NCI-H2081 (cell line): Measurements from ENCODE around the gene ZNF77.
"Not testable (repeated sequence)": the region's sequence is repeated elsewhere in the genome, so short reads cannot be mapped to it uniquely, and the experiment has no call there.

ENCODE experiments used
- DNase-seq, 2 experiments: peaks; one replicate each; lab custom pipeline; 2025; lab: John Stamatoyannopoulos, UW

ZNF77 gene

DNA sequence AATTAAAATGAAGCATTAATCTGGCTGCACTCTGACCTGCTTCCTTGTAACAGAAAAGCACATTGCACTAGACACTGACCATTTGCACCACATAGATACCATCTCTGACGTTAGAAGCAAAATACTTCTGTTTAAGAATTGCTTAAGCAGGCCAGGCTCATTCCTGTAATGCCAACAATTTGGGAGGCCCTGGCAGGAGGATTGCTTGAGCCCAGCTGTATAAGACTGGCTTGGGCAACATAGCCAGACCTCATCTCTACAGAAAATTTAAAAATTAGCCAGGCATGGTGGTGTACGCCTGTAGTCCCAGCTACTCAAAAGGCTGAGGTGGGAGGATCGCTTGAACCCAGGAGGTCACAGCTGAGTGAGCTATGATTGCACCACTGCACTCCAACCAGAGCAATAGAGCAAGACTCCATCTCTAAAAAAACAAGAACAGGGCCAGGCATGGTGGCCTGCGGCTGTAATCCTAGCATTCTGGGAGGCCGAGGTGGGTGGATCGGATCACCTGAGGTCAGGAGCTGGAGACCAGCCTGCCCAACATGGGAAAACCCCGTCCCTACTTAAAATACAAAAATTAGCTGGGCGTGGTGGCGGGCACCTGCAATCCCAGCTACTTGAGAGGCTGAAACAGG is 25.5 kb upstream of the ZNF77 start:
- DNase-seq: no peak

DNA sequence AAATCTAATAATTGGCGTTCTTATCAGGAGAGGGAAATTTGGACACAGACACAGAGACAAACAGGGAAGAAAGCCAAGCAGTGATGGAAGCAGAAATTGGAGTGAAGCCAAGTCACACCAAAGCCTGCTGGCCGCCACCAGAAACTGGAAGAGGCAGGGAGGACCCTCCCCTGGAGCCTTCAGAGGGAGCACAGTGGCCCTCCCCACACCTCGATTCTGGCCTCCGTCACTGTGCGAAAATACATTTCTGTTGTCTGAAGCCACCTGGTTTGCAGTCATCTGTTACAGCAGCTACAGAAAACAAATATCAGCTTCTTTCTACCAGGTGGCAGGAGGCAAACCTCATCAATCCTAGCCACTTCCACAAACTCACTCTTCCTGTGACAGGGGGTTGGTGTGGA is 24.3 kb upstream of the ZNF77 start:
- DNase-seq: peak; percentile 92 to 97

DNA sequence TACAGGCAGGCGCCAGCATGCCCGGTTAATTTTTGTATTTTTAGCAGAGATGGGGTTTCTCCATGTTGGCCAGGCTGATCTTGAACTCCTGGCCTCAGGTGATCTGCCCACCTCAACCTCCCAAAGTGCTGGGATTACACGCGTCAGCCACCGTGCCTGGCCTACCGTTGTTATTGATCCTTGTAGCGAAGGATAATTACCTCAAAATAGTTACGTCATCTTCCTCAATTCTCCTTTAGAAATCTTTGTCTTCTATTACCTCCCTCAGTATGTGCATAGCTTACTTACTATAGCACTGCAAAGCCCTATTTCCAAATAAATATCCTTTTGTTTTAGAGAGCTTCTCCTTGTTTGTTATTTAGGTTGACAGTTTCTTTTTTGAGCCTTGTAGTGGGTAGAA is 23.2 kb upstream of the ZNF77 start:
- DNase-seq: no peak

DNA sequence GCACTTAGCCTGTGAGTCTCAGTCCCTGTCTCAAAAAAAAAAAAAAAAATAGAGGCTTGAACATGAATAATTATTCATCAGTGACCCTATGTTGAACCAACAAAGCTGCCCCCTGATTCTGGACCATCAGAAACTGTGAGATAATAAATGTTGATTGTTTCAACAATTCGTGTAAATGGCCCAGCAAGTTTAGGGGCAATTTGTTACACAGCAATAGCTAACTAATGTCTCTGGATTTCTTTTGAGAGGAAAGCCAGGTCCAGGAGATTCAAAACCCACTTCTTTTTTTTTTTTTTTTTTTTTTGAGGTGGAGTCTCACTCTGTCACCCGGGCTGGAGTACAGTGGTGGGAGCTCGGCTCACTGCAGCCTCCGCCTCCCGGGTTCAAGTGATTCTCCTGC is 20.1 kb upstream of the ZNF77 start:
- no peak for DNase-seq

DNA sequence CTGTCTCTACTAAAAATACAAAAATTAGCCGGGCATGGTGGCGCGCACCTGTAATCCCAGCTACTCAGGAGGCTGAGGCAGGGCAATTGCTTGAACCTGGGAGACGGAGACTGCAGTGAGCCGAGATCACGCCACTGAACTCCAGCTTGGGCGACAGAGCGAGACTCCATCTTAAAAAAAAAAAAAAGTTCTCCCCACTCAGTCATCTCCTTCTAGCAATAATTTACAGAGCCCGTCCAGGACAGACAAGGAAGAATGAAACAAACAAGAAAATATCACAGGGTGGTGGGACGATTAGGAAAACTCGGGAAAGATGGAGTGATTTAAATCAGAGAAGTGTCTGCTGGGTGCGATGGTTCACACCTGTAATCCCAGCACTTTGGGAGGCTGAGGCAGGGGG is 18.9 kb upstream of the ZNF77 start:
- not testable (repeated sequence) for DNase-seq

DNA sequence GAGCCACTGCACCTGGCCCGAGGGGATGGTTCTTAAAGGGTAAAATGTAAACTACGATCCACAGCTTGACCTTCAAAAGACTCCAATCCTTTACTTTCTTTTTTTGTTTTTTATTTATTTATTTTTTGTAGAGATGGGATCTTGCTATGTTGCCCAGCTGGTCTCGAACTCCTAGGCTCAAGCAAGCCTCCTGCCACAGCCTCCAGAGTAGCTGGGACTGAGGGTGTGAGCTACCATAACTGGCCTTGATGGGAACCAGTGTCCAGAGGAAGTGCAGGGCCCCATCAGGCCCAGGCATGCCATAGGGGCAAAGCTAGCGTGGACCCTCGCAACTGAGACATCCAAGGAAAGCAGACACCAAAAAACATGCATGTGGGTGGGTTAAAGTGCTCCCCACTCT is 18.4 kb upstream of the ZNF77 start:
- no peak for DNase-seq

DNA sequence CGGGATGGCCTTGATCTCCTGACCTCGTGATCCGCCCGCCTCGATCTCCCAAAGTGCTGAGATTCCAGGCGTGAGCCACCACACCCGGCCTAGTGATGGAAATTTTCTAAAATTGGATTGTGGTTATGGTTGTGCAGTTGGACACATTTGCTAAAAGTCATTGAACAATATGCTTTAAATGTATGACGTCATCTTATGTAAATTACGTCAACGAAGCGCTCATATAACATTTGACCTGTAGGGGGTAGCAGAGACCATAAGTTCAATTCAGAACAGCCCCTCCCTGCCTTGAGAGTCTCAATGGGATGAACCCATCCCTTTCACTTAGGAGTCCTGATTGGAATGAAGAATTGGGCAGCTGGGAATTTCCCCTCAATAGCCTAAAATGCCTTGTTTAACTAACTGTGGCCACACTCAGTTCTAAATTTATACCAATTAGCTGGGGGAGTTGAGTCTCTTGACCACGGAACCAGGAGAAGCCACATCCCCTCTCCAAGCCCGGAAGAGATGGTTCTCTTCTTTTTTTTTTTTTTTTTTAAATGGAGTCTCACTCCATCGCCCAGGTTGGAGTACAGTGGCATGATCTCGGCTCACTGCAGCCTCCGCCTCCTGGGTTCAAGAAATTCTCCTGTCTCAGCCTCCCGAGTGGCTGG is 17.4 kb upstream of the ZNF77 start:
- peak; percentile 77 to 80 for DNase-seq

DNA sequence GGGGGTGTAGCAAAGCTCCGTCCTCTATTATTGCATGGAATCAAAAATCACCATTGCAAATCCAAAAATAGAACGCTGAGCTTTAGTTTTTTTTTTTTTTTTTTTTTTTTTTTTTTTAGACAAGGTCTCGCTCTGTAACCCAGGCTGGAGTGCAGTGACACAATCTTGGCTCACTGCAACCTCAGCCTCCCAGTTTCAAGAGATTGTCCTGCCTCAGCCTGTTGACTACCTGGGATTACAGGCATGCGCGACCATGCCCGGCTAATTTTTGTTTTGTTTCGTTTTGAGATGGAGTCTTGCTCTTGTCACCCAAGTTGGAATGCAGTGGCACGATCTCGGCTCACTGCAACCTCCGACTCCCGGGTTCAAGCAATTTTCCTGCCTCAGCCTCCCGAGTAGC is 15.3 kb upstream of the ZNF77 start:
- DNase-seq: no peak

DNA sequence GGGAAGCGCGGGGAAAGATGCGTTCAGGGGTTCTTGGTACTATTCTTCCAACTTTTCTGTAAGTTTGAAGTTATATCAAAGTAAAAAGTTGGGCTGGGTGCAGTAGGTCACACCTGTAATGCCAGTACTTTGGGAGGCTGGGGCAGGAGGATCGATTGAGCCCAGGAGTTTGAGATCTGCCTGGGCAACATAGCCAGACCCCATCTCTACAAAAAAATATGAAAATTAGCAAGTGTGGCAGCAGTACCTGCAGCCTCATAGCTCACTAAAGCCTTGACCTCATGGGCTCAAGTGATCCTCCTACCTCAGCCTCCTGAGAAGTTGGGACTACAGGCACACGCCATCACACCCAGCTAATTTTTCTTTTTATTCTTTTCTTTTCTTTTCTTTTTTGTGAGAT is 12.4 kb upstream of the ZNF77 start:
- no peak for DNase-seq

DNA sequence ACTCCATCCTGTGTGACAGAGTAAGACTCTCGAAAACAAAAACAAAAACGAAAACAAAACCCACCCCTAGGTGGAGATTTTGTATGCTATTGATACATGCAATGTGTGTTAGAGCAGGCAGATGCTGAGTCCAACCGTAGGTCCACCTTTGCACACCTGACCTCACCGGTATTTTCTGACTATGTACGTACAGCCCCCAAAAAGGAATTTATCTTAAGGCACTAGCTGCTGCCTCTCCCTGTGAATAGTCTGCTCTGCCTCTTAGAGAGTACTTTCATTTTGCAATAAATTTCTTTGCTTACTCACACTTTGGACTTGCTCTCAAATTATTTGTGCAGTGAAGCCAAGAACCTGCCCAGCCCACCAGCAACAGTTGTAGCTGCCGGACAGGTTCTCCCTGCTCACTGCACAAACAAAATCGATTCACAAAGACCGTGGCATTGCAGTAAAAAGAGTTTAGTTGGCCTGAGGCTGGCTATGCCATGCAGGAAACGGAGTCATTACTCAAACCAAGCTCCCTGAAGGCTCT is 8.2 kb upstream of the ZNF77 start:
- no peak for DNase-seq

DNA sequence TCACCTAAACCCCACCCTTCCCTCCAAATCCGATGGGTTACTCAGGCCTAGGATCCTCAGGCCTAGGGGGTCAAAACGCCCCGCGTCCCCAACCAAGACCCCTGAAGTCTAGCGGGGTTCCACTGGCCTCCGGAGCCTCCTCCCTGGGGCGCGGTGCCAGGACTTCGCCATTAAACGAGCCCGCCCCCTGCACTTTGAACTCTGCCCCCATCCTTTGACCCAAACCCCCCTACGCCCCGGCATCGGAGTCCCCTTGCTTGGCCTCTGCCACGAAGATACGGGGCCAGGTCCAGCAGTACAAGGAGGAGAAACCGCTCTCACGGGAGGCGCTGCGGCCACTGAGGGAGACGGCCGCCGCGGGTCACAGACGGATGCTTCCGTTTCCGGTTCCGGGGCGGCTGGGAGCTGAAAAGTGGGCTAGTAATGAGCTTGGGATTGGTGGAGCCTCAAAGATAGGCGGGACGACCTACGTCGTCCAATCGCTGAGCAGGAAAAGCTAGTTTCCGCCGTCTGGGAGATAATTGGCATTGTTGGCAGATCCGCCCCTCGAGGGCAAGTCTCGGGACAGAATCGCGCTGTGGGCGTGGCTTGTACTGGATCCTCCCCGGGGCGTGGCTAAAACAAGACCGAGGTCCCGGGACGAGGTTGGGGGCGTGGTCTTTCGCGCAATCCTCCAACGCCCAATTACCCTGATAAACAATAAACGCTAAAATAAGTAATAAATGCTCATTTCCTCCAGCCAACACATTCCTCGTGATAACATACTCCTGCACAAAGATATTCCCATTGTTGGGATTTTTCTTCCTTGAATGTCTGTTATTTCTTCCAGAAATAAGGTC is 5.7 kb upstream of the ZNF77 start:
- DNase-seq: peak; percentile 98 to 99

DNA sequence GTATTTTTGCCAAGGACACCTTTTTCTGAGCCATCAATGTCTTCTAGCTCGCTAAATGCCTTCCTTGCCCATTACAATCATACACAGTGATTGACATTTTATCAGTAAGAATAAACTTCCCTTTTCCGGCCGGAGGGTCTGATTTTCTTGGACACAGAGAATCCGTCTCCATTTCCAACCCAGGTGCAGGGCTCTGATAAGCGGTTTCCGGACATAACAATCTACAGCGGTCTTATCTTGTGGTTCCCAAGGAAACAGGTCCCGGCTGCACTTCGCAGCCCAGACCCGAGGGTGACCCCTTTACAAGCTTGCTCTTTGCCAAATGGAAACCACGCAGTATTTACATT is 5.1 kb upstream of the ZNF77 start:
- DNase-seq: peak in 1 of 2 experiments; percentile 26

DNA sequence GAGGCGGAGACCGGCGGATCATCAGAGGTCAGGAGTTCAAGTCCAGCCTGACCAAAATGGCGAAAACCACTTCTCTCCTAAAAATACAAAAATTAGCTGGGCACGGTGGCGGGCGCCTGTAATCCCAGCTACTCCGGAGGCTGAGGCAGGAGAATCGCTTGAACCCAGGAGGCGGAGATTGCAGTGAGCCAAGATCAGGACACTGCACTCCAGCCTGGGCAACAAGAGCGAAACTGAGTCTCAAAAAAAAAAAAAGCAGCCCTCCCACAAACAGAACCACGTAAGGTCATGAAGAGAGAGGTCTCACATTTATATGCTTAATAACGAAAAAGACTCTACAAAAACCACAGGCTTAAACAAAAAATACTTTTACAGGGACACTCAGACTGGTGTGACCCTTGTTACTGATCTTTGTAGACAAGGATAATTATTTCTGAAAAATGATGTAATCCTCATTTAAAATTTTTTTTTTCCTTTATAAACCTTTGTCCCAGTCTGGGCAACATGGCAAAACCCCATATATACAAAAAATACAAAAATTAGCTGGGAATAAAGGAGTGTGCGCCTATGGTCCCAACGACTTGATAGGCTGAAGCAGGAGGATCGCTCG is 909 bp upstream of the ZNF77 start:
- DNase-seq: no peak

DNA sequence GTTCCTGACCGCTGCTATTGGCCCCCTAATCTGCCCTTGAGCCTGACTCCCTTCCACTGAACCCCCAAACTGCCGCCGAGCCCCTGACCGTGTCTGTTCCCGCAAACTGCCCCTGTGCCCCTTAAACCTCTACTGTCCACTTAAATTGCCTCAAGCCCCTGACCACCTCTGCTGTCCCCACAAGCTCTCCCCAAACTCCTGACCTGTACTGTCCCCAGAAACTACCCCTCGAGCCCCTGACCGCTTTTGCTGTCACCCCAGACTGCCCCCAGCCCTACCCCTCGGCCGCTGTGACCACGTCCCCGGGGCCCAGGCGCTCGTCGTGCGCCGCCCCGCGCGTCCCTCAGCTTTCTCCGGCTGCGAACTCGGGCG is 382 bp downstream of the ZNF77 start:
- DNase-seq: no peak

DNA sequence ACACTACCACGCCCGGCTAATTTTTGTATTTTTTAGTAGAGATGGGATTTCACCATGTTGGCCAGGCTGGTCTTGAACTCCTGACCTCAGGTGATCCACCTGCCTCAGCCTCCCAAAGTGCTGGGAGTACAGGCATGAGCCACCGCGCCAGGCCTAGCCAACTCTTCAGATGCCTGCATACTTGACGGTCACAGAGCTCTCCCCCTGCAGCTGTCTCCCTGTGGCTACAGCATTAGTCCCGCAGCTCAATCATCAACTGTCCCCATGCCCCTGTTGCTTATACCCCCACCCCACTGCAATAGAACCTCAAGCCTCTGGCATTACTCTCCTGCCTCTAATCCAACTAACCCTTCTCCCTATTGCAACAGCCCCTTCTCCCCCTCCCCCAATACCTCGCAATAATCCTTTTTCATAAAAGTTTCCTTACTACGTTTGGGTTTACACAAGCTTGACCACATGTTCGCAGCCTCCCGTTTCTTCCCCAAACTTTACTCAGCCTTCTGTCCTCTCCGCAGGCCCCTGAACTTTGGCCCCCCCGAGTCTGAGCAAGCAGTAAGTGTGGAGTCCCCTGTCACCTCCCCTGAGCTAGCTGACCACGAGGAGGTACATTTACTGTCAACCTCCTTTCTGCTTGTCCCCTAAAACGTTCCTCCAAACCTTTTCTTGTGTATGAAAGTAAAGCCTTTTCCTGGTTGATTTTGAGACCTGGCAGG is 1.7 kb downstream of the ZNF77 start:
- DNase-seq: no peak

DNA sequence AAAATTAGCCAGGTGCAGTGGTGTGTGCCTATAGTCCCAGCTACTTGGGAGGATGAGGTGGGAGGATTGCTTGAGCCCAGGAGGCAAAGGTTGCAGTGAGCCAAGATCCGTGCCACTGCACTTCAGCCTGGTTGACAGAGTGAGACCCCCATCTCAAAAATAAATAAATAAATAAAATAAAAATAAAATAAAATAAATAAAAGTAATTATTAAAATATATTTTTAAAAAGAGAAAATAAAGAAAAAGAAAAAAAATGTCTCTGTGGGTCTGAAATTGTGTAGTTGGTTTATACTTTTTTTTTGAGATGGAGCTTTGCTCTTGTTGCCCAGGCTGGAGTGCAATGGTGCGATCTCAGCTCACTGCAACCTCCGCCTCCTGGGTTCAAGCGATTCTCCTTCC is 8.9 kb downstream of the ZNF77 start:
- not testable (repeated sequence) for DNase-seq

DNA sequence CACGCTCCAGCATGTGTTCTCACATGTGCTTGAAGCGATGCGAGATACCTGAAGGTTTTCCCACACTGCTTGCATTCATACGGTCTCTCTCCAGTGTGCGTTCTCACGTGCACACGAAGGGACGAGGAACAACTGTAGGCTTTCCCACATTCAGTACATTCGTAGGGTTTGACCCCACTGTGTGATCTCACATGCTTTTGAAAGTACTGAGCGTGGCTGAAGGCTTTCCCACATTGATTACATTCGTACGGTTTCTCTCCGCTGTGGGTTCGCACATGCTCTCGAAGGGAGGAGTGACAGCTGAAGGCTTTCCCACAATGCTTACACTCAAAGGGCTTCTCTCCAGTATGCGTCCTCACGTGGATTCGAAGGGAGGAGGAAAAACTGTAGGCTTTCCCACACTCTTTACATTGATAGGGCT is 11.3 kb downstream of the ZNF77 start:
- DNase-seq: no peak

DNA sequence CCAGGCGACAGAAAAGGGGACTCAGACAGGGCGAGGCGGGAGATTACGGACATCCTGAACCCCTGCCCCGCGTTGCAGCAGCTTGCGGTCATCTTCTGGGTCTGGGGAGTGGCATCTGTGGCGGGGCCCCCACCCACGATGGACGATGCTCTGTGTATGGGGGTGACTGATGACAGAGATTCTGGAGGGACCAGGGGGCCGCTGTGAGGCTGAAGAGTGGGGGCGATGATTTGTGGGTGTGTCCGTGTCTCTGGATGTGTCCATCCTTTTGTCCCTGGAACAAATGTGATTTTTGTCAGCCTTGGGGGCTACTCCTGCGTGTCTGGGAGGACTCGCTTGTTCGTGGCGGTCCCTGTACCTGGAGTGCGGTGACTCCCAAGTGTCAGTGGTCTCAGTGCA is 17.7 kb downstream of the ZNF77 start:
- DNase-seq: no peak

DNA sequence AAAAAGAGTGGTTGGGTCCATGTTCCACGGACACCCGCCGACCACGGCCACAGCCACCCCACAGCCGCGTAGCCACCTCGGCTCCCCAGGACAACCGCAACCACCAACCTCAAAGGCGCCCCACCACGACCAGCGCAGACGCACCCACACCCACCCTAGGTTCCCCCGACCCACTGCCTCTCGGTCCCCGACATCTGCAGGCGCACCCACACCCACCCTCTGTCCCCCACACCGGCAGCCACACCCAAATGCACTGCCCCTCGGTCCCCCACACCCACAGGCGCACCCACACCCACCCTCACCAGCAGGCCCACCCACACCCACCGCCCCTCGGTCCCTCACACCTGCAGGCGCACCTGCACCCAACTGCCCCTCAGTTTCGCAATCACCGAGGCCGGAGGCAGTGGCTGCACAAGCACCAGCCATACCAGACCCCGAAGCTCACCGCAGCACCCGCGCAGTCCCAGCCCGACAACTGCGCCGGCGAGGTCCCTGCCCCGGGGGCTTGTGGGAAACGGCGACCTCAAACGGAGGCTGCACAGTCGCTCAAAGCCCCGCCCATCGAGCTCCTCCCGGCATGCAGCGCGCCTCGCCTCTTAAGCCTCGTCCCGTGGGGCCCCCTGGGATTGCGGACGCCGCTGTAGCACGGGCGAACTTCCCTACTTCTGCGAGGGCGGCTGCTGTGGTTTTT is 18.3 kb downstream of the ZNF77 start:
- DNase-seq: no peak

DNA sequence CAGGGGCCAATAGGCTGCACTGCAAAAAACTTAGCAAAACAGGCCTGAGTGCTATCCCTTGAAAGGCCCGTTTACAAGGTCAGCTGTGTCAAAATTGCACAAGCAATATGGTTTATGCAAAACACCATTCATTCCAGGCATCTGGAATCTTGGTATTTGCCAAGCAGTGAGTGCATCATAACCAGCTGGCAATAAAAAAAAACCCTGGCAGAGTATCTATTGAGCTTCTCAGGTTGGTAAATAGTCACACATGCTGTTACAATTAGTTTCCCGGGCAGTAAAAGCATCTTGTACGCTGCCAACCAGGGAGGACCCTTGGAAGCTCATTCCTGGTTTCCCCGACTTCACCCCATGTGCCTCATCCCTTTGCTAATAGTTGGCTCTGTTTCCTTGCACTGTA is 21.3 kb downstream of the ZNF77 start:
- DNase-seq: peak; percentile 61 to 89

DNA sequence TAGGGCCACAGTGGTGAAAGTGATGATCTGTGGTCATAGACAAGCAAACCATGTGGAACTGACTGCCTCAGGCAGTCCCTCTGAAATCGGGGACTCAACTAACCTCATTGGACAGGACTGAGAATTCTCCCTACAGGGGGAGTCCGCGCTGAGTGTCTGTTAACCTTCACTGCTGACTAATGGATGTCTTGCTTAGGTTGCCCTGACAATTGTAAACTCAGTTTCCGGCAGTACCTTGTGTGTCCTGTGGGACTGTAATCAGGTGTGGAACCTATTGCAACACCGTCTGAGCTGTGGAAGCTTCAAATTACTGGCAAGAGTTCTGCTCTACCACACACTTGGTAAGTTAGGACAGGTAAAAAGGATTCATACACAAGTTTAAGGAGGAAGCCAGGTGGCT is 21.8 kb downstream of the ZNF77 start:
- DNase-seq: peak; percentile 29 to 56
